Measurements from ENCODE around the gene GATD1.
A peak's percentile ranks its signal among the peaks of the same experiment; 100 is the strongest.

GATD1 gene

GRCh38 chr11:812390-812789 is 35.1 kb upstream of the GATD1 start:
- no peak for DNase-seq (ENCODE audit: low read depth in 2 of 3, low spot score in 1 of 3)

- DNase-seq (ENCODE audit: low read depth in 2 of 3, low spot score in 1 of 3) = no peak
These were observed 34.4 kb upstream of the GATD1 start for GRCh38 chr11:811446-812245.

GRCh38 chr11:810040-810567 is 32.8 kb upstream of the GATD1 start:
- DNase-seq (ENCODE audit: low read depth in 2 of 3, low spot score in 1 of 3) = no peak

GRCh38 chr11:809287-810039 is 32.2 kb upstream of the GATD1 start, which contains the start of gene RPLP2:
RPLP2 (plus strand) TSS chr11:809967; CDS start chr11:810235, 268 bp downstream.
- peak; percentile 96 to 98 (median 97) for DNase-seq (ENCODE audit: low read depth in 2 of 3, low spot score in 1 of 3)

GRCh38 chr11:808427-809286 is 31.4 kb upstream of the GATD1 start:
- no peak for DNase-seq (ENCODE audit: low read depth in 2 of 3, low spot score in 1 of 3)

- no peak for DNase-seq (ENCODE audit: low read depth in 2 of 3, low spot score in 1 of 3)
These were observed 27.3 kb upstream of the GATD1 start for GRCh38 chr11:804599-804964.

GRCh38 chr11:803770-804598 is 26.7 kb upstream of the GATD1 start:
- no peak for DNase-seq (ENCODE audit: low read depth in 2 of 3, low spot score in 1 of 3)

- no peak for DNase-seq (ENCODE audit: low read depth in 2 of 3, low spot score in 1 of 3)
These were observed 26.1 kb upstream of the GATD1 start for GRCh38 chr11:803467-803742.

GRCh38 chr11:802693-803466 is 25.6 kb upstream of the GATD1 start:
- no peak for DNase-seq (ENCODE audit: low read depth in 2 of 3, low spot score in 1 of 3)

GRCh38 chr11:802018-802617 is 24.8 kb upstream of the GATD1 start:
- DNase-seq (ENCODE audit: low read depth in 2 of 3, low spot score in 1 of 3) = no peak

- DNase-seq (ENCODE audit: low read depth in 2 of 3, low spot score in 1 of 3) = no peak
These were observed 24.0 kb upstream of the GATD1 start for GRCh38 chr11:801097-801780.

GRCh38 chr11:800473-800872 is 23.2 kb upstream of the GATD1 start:
- DNase-seq (ENCODE audit: low read depth in 2 of 3, low spot score in 1 of 3) = no peak

- DNase-seq (ENCODE audit: low read depth in 2 of 3, low spot score in 1 of 3) = no peak
These were observed 22.5 kb upstream of the GATD1 start for GRCh38 chr11:799641-800316.

- DNase-seq (ENCODE audit: low read depth in 2 of 3, low spot score in 1 of 3) = peak; percentile 65 to 84 (median 82)
These were observed 20.9 kb upstream of the GATD1 start, which contains the start of gene SLC25A22 for GRCh38 chr11:798093-798713. SLC25A22 (minus strand) TSS chr11:798281; CDS start chr11:795006, 3,275 bp downstream.

GRCh38 chr11:797296-798092 is 20.2 kb upstream of the GATD1 start:
- DNase-seq (ENCODE audit: low read depth in 2 of 3, low spot score in 1 of 3) = peak; percentile 56 to 73 (median 59)

GRCh38 chr11:796565-797295 is 19.4 kb upstream of the GATD1 start:
- DNase-seq (ENCODE audit: low read depth in 2 of 3, low spot score in 1 of 3) = no peak

All from stimulated activated CD4-positive, alpha-beta T cell treated with anti-CD3 and anti-CD28 coated beads, Interleukin-12 subunit alpha, Interleukin-12 subunit beta, amount 100 ng/mL, for 48 hours (primary cell).